Measurements from ENCODE around the gene RBBP8.

Gene RBBP8

DNA sequence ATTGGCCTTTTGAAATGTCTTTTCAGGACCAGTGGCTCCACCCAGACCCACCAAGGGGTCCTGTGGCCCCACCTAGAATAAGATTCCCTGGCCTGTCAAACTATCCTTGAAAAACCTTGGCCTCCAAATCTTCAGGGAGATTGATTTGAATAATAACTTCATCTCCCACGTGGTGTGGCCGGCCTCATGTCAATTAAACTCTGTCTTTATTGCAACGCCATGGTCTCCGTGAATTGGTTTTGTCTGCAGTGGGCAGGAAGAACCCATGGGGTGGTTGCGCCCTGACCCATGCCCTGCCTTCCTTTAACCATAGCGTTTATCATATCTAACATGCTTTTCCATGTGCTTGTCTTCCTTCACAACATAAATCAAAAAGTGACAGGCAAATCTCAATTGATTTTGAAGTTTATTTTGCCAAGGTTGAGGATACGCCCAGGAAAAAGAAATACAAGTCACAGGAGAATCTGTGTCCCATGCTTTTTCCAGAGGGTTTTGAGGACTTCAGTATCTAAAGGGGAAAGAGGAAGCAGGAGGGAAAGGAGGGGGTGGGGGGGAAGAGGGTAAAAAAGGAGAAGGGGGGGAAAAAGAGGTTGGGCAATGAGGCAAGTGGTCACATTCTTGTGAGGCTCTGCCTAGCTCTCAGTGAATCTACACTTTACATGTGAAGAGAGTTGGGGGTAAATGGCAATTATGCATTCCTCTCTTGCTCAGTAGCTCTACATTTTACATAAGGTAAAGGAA lies 135.6 kb downstream of the RBBP8 start:
- no peak for DNase-seq
- Histone ChIP-seq H3K27me3 (no peaks in the 10 kb centered on the region), H3K4me1 (no peaks in the 10 kb centered on the region), H3K9me3 (no peaks in the 10 kb centered on the region), H3K4me3 (ENCODE audit: low read depth, low read length) (no peak overlapping the region), H3K36me3 (no peaks in the 10 kb centered on the region)
- TF ChIP-seq, protein P1, sequence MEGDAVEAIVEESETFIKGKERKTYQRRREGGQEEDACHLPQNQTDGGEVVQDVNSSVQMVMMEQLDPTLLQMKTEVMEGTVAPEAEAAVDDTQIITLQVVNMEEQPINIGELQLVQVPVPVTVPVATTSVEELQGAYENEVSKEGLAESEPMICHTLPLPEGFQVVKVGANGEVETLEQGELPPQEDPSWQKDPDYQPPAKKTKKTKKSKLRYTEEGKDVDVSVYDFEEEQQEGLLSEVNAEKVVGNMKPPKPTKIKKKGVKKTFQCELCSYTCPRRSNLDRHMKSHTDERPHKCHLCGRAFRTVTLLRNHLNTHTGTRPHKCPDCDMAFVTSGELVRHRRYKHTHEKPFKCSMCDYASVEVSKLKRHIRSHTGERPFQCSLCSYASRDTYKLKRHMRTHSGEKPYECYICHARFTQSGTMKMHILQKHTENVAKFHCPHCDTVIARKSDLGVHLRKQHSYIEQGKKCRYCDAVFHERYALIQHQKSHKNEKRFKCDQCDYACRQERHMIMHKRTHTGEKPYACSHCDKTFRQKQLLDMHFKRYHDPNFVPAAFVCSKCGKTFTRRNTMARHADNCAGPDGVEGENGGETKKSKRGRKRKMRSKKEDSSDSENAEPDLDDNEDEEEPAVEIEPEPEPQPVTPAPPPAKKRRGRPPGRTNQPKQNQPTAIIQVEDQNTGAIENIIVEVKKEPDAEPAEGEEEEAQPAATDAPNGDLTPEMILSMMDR (IDR thresholded peaks at IDR 0.05; ENCODE audit: low read depth, low read length) = no peak

DNA sequence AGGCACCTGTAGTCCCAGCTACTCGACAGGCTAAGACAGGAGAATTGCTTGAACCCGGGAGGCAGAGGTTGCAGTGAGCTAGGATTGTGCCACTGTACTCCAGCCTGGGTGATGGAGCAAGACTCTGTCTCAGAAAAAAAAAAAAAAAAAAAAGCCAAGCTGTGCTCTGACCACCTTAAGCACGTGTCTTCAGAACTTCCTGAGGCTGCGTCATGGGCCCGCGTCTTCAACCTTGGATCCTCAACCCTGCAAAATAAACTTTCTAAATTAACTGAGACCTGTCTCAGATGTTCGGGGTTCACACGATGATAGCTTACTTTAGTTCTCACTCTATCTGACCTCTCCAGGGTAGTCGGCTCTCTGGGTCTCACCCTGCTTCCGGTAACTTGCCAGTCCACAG lies 136.4 kb downstream of the RBBP8 start:
- Histone ChIP-seq H3K36me3 (no peaks in the 10 kb centered on the region), H3K4me3 (ENCODE audit: low read depth, low read length) (no peak overlapping the region), H3K9me3 (no peaks in the 10 kb centered on the region), H3K27me3 (no peaks in the 10 kb centered on the region), H3K4me1 (no peaks in the 10 kb centered on the region)
- no peak for DNase-seq
- TF ChIP-seq, protein P1 (IDR thresholded peaks at IDR 0.05; ENCODE audit: low read depth, low read length) = no peak

DNA sequence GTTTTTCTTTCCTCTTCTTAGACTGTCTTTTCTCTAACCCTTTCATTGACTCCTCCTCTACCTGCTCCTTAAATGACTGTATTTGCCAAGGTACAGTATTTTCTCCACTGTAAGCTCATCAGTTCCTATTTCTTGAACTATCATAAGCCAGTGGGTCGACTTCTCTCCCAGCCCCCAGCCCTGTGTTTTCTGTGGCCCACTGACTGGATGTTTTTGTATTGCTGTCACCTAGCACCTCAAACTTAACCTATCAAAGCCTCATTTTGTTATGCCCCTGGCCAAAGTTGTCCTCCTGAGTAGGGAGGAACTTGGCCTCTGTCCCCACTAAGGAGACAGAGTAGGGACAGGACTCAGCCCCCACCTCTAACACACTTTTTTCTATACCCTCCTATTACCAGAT lies 136.8 kb downstream of the RBBP8 start:
- Histone ChIP-seq H3K4me3 (ENCODE audit: low read depth, low read length) (no peak overlapping the region), H3K36me3 (no peaks in the 10 kb centered on the region), H3K9me3 (no peaks in the 10 kb centered on the region), H3K4me1 (no peaks in the 10 kb centered on the region), H3K27me3 (no peaks in the 10 kb centered on the region)
- TF ChIP-seq, protein P1 (IDR thresholded peaks at IDR 0.05; ENCODE audit: low read depth, low read length) = no peak
- no peak for DNase-seq

- Histone ChIP-seq H3K9me3 (no peaks in the 10 kb centered on the region), H3K4me1 (no peaks in the 10 kb centered on the region), H3K27me3 (no peaks in the 10 kb centered on the region), H3K36me3 (no peaks in the 10 kb centered on the region), H3K4me3 (ENCODE audit: low read depth, low read length) (no peak overlapping the region)
- TF ChIP-seq, protein P1 (IDR thresholded peaks at IDR 0.05; ENCODE audit: low read depth, low read length) = no peak
- DNase-seq = no peak
Observed at GRCh38 chr18:23071285-23071684, 138.2 kb downstream of the RBBP8 start.

- no peak for DNase-seq
- TF ChIP-seq, protein P1 (IDR thresholded peaks at IDR 0.05; ENCODE audit: low read depth, low read length) = no peak
- H3K9me3 ChIP-seq = no peaks in the 10 kb centered on the region
- H3K4me1 ChIP-seq = no peaks in the 10 kb centered on the region
- H3K4me3 ChIP-seq (ENCODE audit: low read depth, low read length) = no peak overlapping the region
- H3K27me3 ChIP-seq = no peaks in the 10 kb centered on the region
- H3K36me3 ChIP-seq = no peaks in the 10 kb centered on the region
Observed at GRCh38 chr18:23072079-23072478, 139.0 kb downstream of the RBBP8 start.

GRCh38 chr18:23073996-23074606 lies 141.0 kb downstream of the RBBP8 start:
- Histone ChIP-seq H3K27me3 (no peaks in the 10 kb centered on the region), H3K4me1 (no peaks in the 10 kb centered on the region), H3K36me3 (no peaks in the 10 kb centered on the region), H3K9me3 (no peaks in the 10 kb centered on the region), H3K4me3 (ENCODE audit: low read depth, low read length) (no peak overlapping the region)
- TF ChIP-seq, protein P1 (IDR thresholded peaks at IDR 0.05; ENCODE audit: low read depth, low read length) = no peak
- DNase-seq = no peak

Data from BE2C (cell line).